Measurements from ENCODE around the gene ISG15.

- no peak for TF ChIP-seq ATF3 (IDR thresholded peaks at IDR 0.05)
- no peak for TF ChIP-seq CTCF (IDR thresholded peaks at IDR 0.05 in 2 of 3, conservative IDR thresholded peaks at IDR 0.05 in 1 of 3; ENCODE audit: borderline replicate concordance in 1 of 3, insufficient read depth in 1 of 3, low read depth in 2 of 3, low read length in 2 of 3)
- no peak for TF ChIP-seq YY1 (IDR thresholded peaks at IDR 0.05; ENCODE audit: extremely low read depth, insufficient replicate concordance, low read depth, low read length)
- TF ChIP-seq POLR2A (IDR thresholded peaks at IDR 0.05; ENCODE audit: borderline replicate concordance, extremely low read depth, insufficient read depth, insufficient read length), result no peak
Observed at GRCh38 chr1:1055841-1056736, 42.8 kb downstream of the ISG15 start.
